A549 (cell line): ENCODE results near the gene PTPRG. TPM values are rescaled to one million over a fixed set of nuclear protein-coding genes. Genes with fewer than 3 reads are reported as not detected.

Experiments
- ATAC-seq, 2 experiments: fragments of 200-7000 bp in 1 of 2; fragments of >200 bp in 1 of 2; cut with Nextera tagmentation in 1 of 2; cut with Tn5 transposase in 1 of 2; 3 replicates each; pipeline versions ENCODE4 v1.8.0 to v1.9.1; 2018 to 2020; ENCODE audit warnings: mild to moderate bottlenecking in 1 of 2, moderate library complexity in 1 of 2
- CTCF ChIA-PET: fragments of 300-600 bp; sonication (Branson Sonifier 250); formaldehyde crosslinking; extraction: SDS; loops from one replicate; lab custom pipeline; 2021; ENCODE audit warnings: antibody characterized with exemption, inconsistent platforms; lab: Yijun Ruan, JAX
- POLR2A ChIA-PET: fragments of 350-600 bp; formaldehyde crosslinking; extraction: SDS; loops from one replicate; lab custom pipeline; 2021; ENCODE audit warnings: antibody characterized with exemption, inconsistent platforms; lab: Yijun Ruan, JAX
- DNase-seq, 2 experiments: peaks; one replicate each; pipeline versions ENCODE4 v3.0.0 to v3.0.0-alpha.2; 2011 to 2016; ENCODE audit warnings: low read depth in 1 of 2, low spot score in 1 of 2
- FAIRE-seq: peaks from 2 replicates; lab custom pipeline; 2011; peaks lifted over from hg19 to GRCh38; lab: Jason Lieb, UNC
- H3K27ac ChIP-seq, 2 experiments: fragments of >200 bp; sonication (Bioruptor Twin); formaldehyde crosslinking; 3 replicates each; pipeline ENCODE4 v1.5.1; 2016 to 2017
- H3K4me1 ChIP-seq: fragments of >200 bp; sonication (Bioruptor Twin); formaldehyde crosslinking; 3 replicates; pipeline ENCODE4 v1.6.1; 2016
- H3K4me2 ChIP-seq: fragments of >200 bp; sonication (Bioruptor Twin); formaldehyde crosslinking; 3 replicates; pipeline ENCODE4 v1.6.1; 2016
- H3K4me3 ChIP-seq: fragments of >200 bp; sonication (Bioruptor Twin); formaldehyde crosslinking; 3 replicates; pipeline ENCODE4 v1.5.1; 2016
- H3K9me3 ChIP-seq: fragments of >200 bp; sonication (Bioruptor Twin); formaldehyde crosslinking; 3 replicates; pipeline ENCODE4 v1.6.1; 2016
- BCL3 ChIP-seq: fragments of >200 bp; sonication (Bioruptor Twin); formaldehyde crosslinking; IDR thresholded peaks from 3 replicates; pipeline ENCODE4 v1.6.1; 2016
- CBX8 ChIP-seq: fragments of 200-600 bp; sonication (generic); IDR thresholded peaks from 2 replicates; pipeline ENCODE4 v1.6.1; 2016
- ESRRA ChIP-seq: fragments of 150-350 bp; IDR thresholded peaks from 2 replicates; pipeline ENCODE4 v1.6.1; 2014; ENCODE audit warnings: mild to moderate bottlenecking, low read length, borderline replicate concordance
- HES2 ChIP-seq: fragments of >200 bp; sonication (Bioruptor Twin); formaldehyde crosslinking; IDR thresholded peaks from 2 replicates; pipeline ENCODE4 v1.6.1; 2016
- HEYL ChIP-seq: fragments of 250-450 bp; sonication (Bioruptor Pico); IDR thresholded peaks from 2 replicates; pipeline ENCODE4 v1.8.0; 2021; ENCODE audit warnings: mild to moderate bottlenecking, moderate library complexity
- HMGXB4 ChIP-seq: fragments of 250-450 bp; sonication (Bioruptor Pico); IDR thresholded peaks from 2 replicates; pipeline ENCODE4 v1.5.0; 2021; ENCODE audit warnings: mild to moderate bottlenecking, moderate library complexity, borderline replicate concordance
- HOXA7 ChIP-seq: fragments of 250-450 bp; sonication (Bioruptor Pico); IDR thresholded peaks from 2 replicates; pipeline ENCODE4 v1.5.0; 2020; ENCODE audit warnings: mild to moderate bottlenecking, moderate library complexity
- JUN ChIP-seq, 2 experiments: fragments of >200 bp; sonication (Bioruptor Twin); formaldehyde crosslinking; IDR thresholded peaks; 2 replicates in 1 of 2; 3 replicates in 1 of 2; pipeline ENCODE4 v1.6.1; 2016 to 2017
- JUNB ChIP-seq: fragments of >200 bp; sonication (Bioruptor Twin); formaldehyde crosslinking; IDR thresholded peaks from 2 replicates; pipeline ENCODE4 v1.6.1; 2016
- KDM5A ChIP-seq: fragments of 200-600 bp; sonication (generic); IDR thresholded peaks from 2 replicates; pipeline ENCODE4 v1.6.1; 2016; ENCODE audit warnings: antibody characterized with exemption, mild to moderate bottlenecking
- MAFK ChIP-seq: fragments of 450-650 bp; IDR thresholded peaks from 2 replicates; pipeline ENCODE4 v1.6.1; 2014; ENCODE audit not compliant: partially characterized antibody
- MYC ChIP-seq: IDR thresholded peaks from 2 replicates; pipeline ENCODE4 v1.6.1; 2012; ENCODE audit warnings: mild to moderate bottlenecking, inconsistent platforms, low read length, improper control_type of control experiment, borderline replicate concordance
- NFE2L2 ChIP-seq: fragments of 150-350 bp; conservative IDR thresholded peaks from 2 replicates; pipeline ENCODE4 v1.6.1; 2014; ENCODE audit warnings: low read length
- NPAS2 ChIP-seq: fragments of 250-450 bp; sonication (Bioruptor Pico); IDR thresholded peaks from 2 replicates; pipeline ENCODE4 v1.8.0; 2022; ENCODE audit warnings: mild to moderate bottlenecking, moderate library complexity, borderline replicate concordance
- PHF8 ChIP-seq: fragments of 200-600 bp; sonication (generic); IDR thresholded peaks from 2 replicates; pipeline ENCODE4 v1.6.1; 2016; ENCODE audit warnings: low read depth, mild to moderate bottlenecking, antibody characterized with exemption, moderate library complexity, borderline replicate concordance
- POLR2A ChIP-seq: IDR thresholded peaks from 2 replicates; pipeline ENCODE4 v1.6.1; 2012; ENCODE audit warnings: mild to moderate bottlenecking, low read length
- SMC3 ChIP-seq: fragments of >200 bp; sonication (Bioruptor Twin); formaldehyde crosslinking; IDR thresholded peaks from 3 replicates; pipeline ENCODE4 v1.6.1; 2018; ENCODE audit warnings: inconsistent platforms
- SREBF2 ChIP-seq: fragments of 450-650 bp; IDR thresholded peaks from 2 replicates; pipeline ENCODE4 v1.6.1; 2014; ENCODE audit warnings: mild to moderate bottlenecking, moderate library complexity
- ZFP36 ChIP-seq: fragments of 450-650 bp; IDR thresholded peaks from 2 replicates; pipeline ENCODE4 v1.6.1; 2014; ENCODE audit warnings: borderline replicate concordance; ENCODE audit not compliant: partially characterized antibody
- ZNF302 ChIP-seq: fragments of 250-450 bp; sonication (Bioruptor Pico); IDR thresholded peaks from 2 replicates; pipeline ENCODE4 v1.9.0; 2021; ENCODE audit warnings: inconsistent platforms, mild to moderate bottlenecking, moderate library complexity
- WGBS: methylation state at CpG from one replicate; pipeline ENCODE4 v1.1.6; 2017; ENCODE audit errors: missing lambda C conversion rate; 5-methylcytosine and 5-hydroxymethylcytosine counted together
- polyA plus RNA-seq, 4 experiments: library from polyadenylated mRNA; depleted of rRNA in 3 of 4; stranded (reverse); fragments of >200 nt; fragmentation: RNase III in 1 of 4; extraction: RNeasy Plus Mini Kit Qiagen cat#74134 plus additional on column Dnase treatment in 1 of 4; gene quantifications; 2 replicates in 3 of 4; 3 replicates in 1 of 4; pipeline ENCODE4 v1.2.3, GENCODE V29; 2011 to 2017
- TF ChIP-seq, protein P1 (sequence below): IDR thresholded peaks from 2 replicates; pipeline ENCODE4 v1.6.1; 2012; ENCODE audit warnings: low read depth, borderline replicate concordance
- TF ChIP-seq, protein P2 (sequence below): IDR thresholded peaks from 2 replicates; pipeline ENCODE4 v1.6.1; 2012
- TF ChIP-seq, protein P3 (sequence below): fragments of 250-450 bp; sonication (Bioruptor Pico); IDR thresholded peaks from 2 replicates; pipeline ENCODE4 v1.5.0; 2020; ENCODE audit warnings: low read depth, mild to moderate bottlenecking, moderate library complexity
- TF ChIP-seq, protein P4 (sequence below): fragments of 200-600 bp; sonication (generic); IDR thresholded peaks from 2 replicates; pipeline ENCODE4 v1.6.1; 2016; ENCODE audit warnings: antibody characterized with exemption, mild to moderate bottlenecking, moderate library complexity

Gene PTPRG
- polyA plus RNA-seq, 2 of the 4 experiments (the other 2 are of a cell fraction), result 4.5 to 4.8 TPM

- TF ChIP-seq NPAS2 (CRISPR knock-in tag), result no peak
Measured at GRCh38 chr3:62208385-62208784, 647.0 kb downstream of the PTPRG start (continued).

DNA sequence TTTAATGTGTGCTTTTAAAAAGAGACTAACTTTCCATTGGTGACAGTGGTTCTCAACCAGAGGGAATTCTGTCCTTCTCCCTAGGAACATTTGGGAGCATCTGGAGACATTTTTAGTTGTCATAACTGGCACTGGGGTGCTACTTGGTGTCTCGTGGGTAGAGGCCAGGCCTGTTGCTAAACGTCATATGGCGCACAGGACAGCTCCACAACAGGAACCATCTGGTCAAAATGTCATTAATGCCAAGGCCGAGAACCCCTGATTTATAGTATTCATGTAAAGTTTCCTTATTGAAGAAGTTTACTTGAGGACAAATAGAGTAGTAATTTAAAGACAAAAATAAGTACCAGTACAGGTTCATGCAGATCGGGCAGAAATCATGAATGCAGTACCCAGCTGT lies 647.7 kb downstream of the PTPRG start:
- no peak for ATAC-seq
- TF ChIP-seq, protein P1, sequence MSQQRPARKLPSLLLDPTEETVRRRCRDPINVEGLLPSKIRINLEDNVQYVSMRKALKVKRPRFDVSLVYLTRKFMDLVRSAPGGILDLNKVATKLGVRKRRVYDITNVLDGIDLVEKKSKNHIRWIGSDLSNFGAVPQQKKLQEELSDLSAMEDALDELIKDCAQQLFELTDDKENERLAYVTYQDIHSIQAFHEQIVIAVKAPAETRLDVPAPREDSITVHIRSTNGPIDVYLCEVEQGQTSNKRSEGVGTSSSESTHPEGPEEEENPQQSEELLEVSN, result no peak
- TF ChIP-seq NFE2L2 (no peak), HEYL (CRISPR knock-in tag) (no peak), JUNB (no peak), ZNF302 (no peak), HMGXB4 (no peak), KDM5A (no peak), ZFP36 (no peak)
- TF ChIP-seq, protein P2, sequence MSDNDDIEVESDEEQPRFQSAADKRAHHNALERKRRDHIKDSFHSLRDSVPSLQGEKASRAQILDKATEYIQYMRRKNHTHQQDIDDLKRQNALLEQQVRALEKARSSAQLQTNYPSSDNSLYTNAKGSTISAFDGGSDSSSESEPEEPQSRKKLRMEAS, result no peak
- TF ChIP-seq, protein P3, sequence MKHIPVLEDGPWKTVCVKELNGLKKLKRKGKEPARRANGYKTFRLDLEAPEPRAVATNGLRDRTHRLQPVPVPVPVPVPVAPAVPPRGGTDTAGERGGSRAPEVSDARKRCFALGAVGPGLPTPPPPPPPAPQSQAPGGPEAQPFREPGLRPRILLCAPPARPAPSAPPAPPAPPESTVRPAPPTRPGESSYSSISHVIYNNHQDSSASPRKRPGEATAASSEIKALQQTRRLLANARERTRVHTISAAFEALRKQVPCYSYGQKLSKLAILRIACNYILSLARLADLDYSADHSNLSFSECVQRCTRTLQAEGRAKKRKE (CRISPR knock-in tag), result no peak
- TF ChIP-seq, protein P4, sequence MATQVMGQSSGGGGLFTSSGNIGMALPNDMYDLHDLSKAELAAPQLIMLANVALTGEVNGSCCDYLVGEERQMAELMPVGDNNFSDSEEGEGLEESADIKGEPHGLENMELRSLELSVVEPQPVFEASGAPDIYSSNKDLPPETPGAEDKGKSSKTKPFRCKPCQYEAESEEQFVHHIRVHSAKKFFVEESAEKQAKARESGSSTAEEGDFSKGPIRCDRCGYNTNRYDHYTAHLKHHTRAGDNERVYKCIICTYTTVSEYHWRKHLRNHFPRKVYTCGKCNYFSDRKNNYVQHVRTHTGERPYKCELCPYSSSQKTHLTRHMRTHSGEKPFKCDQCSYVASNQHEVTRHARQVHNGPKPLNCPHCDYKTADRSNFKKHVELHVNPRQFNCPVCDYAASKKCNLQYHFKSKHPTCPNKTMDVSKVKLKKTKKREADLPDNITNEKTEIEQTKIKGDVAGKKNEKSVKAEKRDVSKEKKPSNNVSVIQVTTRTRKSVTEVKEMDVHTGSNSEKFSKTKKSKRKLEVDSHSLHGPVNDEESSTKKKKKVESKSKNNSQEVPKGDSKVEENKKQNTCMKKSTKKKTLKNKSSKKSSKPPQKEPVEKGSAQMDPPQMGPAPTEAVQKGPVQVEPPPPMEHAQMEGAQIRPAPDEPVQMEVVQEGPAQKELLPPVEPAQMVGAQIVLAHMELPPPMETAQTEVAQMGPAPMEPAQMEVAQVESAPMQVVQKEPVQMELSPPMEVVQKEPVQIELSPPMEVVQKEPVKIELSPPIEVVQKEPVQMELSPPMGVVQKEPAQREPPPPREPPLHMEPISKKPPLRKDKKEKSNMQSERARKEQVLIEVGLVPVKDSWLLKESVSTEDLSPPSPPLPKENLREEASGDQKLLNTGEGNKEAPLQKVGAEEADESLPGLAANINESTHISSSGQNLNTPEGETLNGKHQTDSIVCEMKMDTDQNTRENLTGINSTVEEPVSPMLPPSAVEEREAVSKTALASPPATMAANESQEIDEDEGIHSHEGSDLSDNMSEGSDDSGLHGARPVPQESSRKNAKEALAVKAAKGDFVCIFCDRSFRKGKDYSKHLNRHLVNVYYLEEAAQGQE, result no peak
- TF ChIP-seq, all 56 proteins: peak for 0

DNA sequence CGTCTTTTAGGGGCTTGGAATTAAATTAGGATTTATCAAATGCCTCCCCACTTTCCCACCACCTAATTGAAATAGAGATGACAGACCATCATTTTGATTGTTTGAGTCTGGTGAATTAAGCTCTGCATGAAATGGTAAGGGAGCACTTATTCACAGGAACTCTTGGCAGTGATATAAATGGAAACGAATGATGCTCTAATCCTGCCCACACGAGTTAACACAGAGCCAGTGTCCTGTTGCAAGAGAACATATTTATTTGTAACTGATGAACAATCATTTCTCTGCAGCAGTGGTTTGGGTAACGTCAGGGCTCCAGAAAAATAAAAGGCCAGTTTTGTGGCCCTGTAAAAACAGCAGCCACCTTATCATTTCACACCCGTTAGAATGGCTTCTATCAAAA lies 648.6 kb downstream of the PTPRG start:
- Histone ChIP-seq H3K27ac (no peak overlapping the region), H3K4me2 (no peak overlapping the region), H3K4me1 (no peaks in the 10 kb centered on the region), H3K4me3 (no peak overlapping the region), H3K9me3 (no peaks in the 10 kb centered on the region)
- ATAC-seq, result no peak
- no peak for DNase-seq
- FAIRE-seq, result no peak
- 57% methylated on average over 5 of the region's 5 CpGs for WGBS
- CTCF ChIA-PET, result no interaction called here
- POLR2A ChIA-PET, result no interaction called here
- no peak for TF ChIP-seq POLR2A
- no peak for TF ChIP-seq PHF8
- TF ChIP-seq HES2, result no peak
- TF ChIP-seq MAFK, result no peak
- TF ChIP-seq JUN (IDR thresholded peaks at IDR 0.05), result no peak
- no peak for TF ChIP-seq SREBF2
- TF ChIP-seq NFE2L2, result no peak
- TF ChIP-seq SMC3, result no peak
- no peak for TF ChIP-seq BCL3
- TF ChIP-seq ESRRA, result no peak
- no peak for TF ChIP-seq MYC
- TF ChIP-seq HOXA7 (CRISPR knock-in tag), result no peak
- TF ChIP-seq NPAS2 (CRISPR knock-in tag), result no peak
- no peak for TF ChIP-seq CBX8
- no peak for TF ChIP-seq HMGXB4
- TF ChIP-seq, protein P1, result no peak

More for the DNA sequence above, 647.7 kb downstream of the PTPRG start:
- FAIRE-seq (no peak), DNase-seq (no peak)
- ChIA-PET CTCF (interaction anchor here (0.9 kb wide), 1 partner anchor 10 kb away, joined by 3 read pairs; no protein-coding TSS in a partner anchor), POLR2A (no interaction called here)
- Histone ChIP-seq H3K4me1 (no peaks in the 10 kb centered on the region), H3K4me2 (no peak overlapping the region), H3K4me3 (no peak overlapping the region), H3K9me3 (no peaks in the 10 kb centered on the region), H3K27ac (no peak overlapping the region)
- WGBS, result 60% methylated on average over 5 of the region's 5 CpGs
